Loucy (cell line): ENCODE data around the gene CASP7.

Source experiments
- H2AFZ ChIP-seq: fragments of 200-600 bp; sonication (generic); 2 replicates; pipeline ENCODE4 v1.6.0; 2016; ENCODE audit warnings: antibody characterized with exemption, mild to moderate bottlenecking, low read length, moderate library complexity
- H3F3A ChIP-seq: fragments of 200-600 bp; 2 replicates; pipeline ENCODE4 v1.6.0; 2016; ENCODE audit warnings: antibody characterized with exemption, low read depth, mild to moderate bottlenecking
- H3K27me3 ChIP-seq: fragments of 200-600 bp; sonication (generic); 2 replicates; pipeline ENCODE4 v1.6.1; 2014; ENCODE audit warnings: low read length, mild to moderate bottlenecking; ENCODE audit not compliant: insufficient read depth, poor library complexity, severe bottlenecking
- H3K36me3 ChIP-seq: fragments of 200-600 bp; sonication (generic); 2 replicates; pipeline ENCODE4 v1.6.1; 2016; ENCODE audit warnings: low read length; ENCODE audit not compliant: insufficient read depth
- H3K4me1 ChIP-seq: fragments of 200-600 bp; sonication (generic); 2 replicates; pipeline ENCODE4 v1.5.1; 2014; ENCODE audit warnings: low read length, mild to moderate bottlenecking; ENCODE audit not compliant: insufficient read depth, poor library complexity, severe bottlenecking
- H3K4me2 ChIP-seq: fragments of 200-600 bp; sonication (generic); 2 replicates; pipeline ENCODE4 v1.6.0; 2014; ENCODE audit warnings: antibody characterized with exemption, low read length, low read depth, mild to moderate bottlenecking; ENCODE audit not compliant: poor library complexity, severe bottlenecking
- H3K4me3 ChIP-seq: fragments of 200-600 bp; sonication (generic); 2 replicates; pipeline ENCODE4 v1.5.1; 2014; ENCODE audit warnings: low read length, mild to moderate bottlenecking, mixed read lengths; ENCODE audit not compliant: poor library complexity, severe bottlenecking
- H3K79me2 ChIP-seq: fragments of 200-600 bp; sonication (generic); 2 replicates; pipeline ENCODE4 v1.6.1; 2014; ENCODE audit warnings: low read length; ENCODE audit not compliant: insufficient read depth
- H3K9ac ChIP-seq: fragments of 200-600 bp; sonication (generic); 2 replicates; pipeline ENCODE4 v1.6.0; 2014; ENCODE audit warnings: mild to moderate bottlenecking, low read depth, low read length, moderate library complexity; ENCODE audit not compliant: poor library complexity, severe bottlenecking
- H3K9me2 ChIP-seq: fragments of 200-600 bp; sonication (generic); replicated peaks from 2 replicates; pipeline ENCODE4 v1.6.1; 2016; ENCODE audit warnings: low read depth, low read length, mixed read lengths
- H3K9me3 ChIP-seq: fragments of 200-600 bp; sonication (generic); 2 replicates; pipeline ENCODE4 v1.6.1; 2014; ENCODE audit warnings: mild to moderate bottlenecking, antibody characterized with exemption, low read length, low read depth; ENCODE audit not compliant: insufficient read depth
- H4K20me1 ChIP-seq: fragments of 200-600 bp; sonication (generic); 2 replicates; pipeline ENCODE4 v1.6.0; 2014; ENCODE audit warnings: antibody characterized with exemption, low read length, mild to moderate bottlenecking; ENCODE audit not compliant: insufficient read depth, poor library complexity, severe bottlenecking
- EZH2phosphoT487 ChIP-seq: fragments of 200-600 bp; IDR thresholded peaks from 2 replicates; pipeline ENCODE4 v1.6.1; 2018; ENCODE audit warnings: antibody characterized with exemption, mild to moderate bottlenecking, moderate library complexity, borderline replicate concordance
- TF ChIP-seq, protein P1 (sequence below): fragments of 200-600 bp; sonication (generic); conservative IDR thresholded peaks from 2 replicates; pipeline ENCODE4 v1.5.1; 2014; ENCODE audit warnings: mild to moderate bottlenecking, antibody characterized with exemption, low read length

The CASP7 gene

DNA sequence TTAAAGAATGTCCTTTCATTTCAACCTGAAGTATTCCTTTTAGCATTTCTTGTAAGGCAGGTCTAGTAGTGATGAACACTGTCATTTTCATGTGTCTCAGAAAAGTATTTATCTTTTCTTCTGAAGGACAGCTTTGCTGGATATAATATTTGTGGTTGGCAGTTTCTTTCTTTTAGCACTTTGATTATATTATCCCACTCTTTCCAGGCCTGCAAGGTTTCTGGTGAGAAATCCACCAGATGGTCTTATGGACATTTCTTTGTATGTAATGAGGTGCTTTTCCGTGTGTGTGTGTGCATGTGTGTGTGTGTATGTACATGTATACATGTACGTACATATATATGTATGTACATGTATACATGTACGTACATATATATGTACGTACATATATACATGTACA is 7.3 kb downstream of the CASP7 start:
- H2AFZ ChIP-seq, result no peak overlapping the region
- no peaks in the 10 kb centered on the region for H3K9me2 ChIP-seq
- peaks cover 10% of the 10 kb centered on the region; the same call in 1 of the 2 replicates for H3K36me3 ChIP-seq
- H4K20me1 ChIP-seq, result no peaks in the 10 kb centered on the region
- TF ChIP-seq EZH2phosphoT487, result no peak
- TF ChIP-seq, protein P1, sequence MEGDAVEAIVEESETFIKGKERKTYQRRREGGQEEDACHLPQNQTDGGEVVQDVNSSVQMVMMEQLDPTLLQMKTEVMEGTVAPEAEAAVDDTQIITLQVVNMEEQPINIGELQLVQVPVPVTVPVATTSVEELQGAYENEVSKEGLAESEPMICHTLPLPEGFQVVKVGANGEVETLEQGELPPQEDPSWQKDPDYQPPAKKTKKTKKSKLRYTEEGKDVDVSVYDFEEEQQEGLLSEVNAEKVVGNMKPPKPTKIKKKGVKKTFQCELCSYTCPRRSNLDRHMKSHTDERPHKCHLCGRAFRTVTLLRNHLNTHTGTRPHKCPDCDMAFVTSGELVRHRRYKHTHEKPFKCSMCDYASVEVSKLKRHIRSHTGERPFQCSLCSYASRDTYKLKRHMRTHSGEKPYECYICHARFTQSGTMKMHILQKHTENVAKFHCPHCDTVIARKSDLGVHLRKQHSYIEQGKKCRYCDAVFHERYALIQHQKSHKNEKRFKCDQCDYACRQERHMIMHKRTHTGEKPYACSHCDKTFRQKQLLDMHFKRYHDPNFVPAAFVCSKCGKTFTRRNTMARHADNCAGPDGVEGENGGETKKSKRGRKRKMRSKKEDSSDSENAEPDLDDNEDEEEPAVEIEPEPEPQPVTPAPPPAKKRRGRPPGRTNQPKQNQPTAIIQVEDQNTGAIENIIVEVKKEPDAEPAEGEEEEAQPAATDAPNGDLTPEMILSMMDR, result no peak
- H3K4me3 ChIP-seq, result no peak overlapping the region
- peaks cover 91% of the 10 kb centered on the region for H3K79me2 ChIP-seq
- H3K4me2 ChIP-seq, result no peak overlapping the region
- H3K9ac ChIP-seq, result no peak overlapping the region
- peaks cover 6% of the 10 kb centered on the region for H3K4me1 ChIP-seq
- no peaks in the 10 kb centered on the region for H3K27me3 ChIP-seq
- no peaks in the 10 kb centered on the region; the same call in 1 of the 2 replicates for H3F3A ChIP-seq
- H3K9me3 ChIP-seq, result peaks cover 10% of the 10 kb centered on the region; the same call in 1 of the 2 replicates

DNA sequence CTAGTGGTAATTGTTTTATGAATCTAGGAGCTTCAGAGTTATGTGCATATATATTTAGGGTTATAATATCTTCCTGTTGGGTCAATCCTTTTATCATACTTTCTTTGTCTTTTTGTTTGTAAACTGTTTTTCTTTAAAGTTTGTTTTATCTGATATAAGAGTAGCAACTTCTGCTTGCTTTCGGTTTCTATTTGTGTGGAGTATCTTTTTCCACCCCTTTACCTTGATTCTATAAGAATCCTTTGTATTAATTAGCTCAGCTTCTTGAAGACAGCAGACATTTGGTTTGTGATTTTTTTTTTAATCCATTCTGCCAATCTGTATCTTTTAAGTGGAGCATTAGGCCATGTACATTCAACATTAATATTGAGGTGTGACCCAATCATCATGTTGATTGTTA is 9.3 kb downstream of the CASP7 start:
- Histone ChIP-seq H3K9me2 (no peaks in the 10 kb centered on the region), H3K36me3 (peaks cover 31% of the 10 kb centered on the region), H3K4me1 (no peaks in the 10 kb centered on the region), H3K79me2 (peaks cover 92% of the 10 kb centered on the region), H4K20me1 (no peaks in the 10 kb centered on the region), H3F3A (no peaks in the 10 kb centered on the region), H2AFZ (no peak overlapping the region), H3K27me3 (no peaks in the 10 kb centered on the region), H3K9me3 (peaks cover 25% of the 10 kb centered on the region; the same call in 1 of the 2 replicates), H3K4me2 (peak overlapping the region; percentile 25), H3K9ac (no peak overlapping the region), H3K4me3 (no peak overlapping the region)
- TF ChIP-seq, protein P1, result no peak
- TF ChIP-seq EZH2phosphoT487, result no peak

DNA sequence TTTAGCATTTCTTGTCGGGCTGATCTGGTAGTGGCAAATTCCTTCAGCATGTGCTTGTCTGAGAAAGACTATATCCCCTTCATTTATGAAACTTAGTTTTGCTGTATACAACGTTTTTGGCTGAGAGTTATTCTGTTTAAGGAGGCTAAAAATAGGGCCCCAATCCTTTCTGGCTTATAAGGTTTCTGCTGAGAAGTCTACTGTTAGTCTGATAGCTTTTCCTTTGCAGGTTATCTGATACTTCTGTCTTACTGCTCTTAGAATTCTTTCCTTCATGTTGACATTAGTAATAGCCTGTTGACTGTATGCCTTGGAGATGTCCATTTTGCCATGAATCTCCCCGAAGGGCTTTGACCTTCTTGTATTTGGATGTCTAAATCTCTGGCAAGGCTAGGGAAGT is 9.9 kb downstream of the CASP7 start:
- TF ChIP-seq, protein P1, result no peak
- TF ChIP-seq EZH2phosphoT487, result no peak
- Histone ChIP-seq H3K27me3 (no peaks in the 10 kb centered on the region), H3K4me1 (no peaks in the 10 kb centered on the region), H3K36me3 (peaks cover 33% of the 10 kb centered on the region), H3F3A (no peaks in the 10 kb centered on the region), H4K20me1 (no peaks in the 10 kb centered on the region), H3K79me2 (peaks cover 90% of the 10 kb centered on the region), H3K9me2 (no peaks in the 10 kb centered on the region), H3K4me2 (no peak overlapping the region), H3K4me3 (no peak overlapping the region), H3K9ac (no peak overlapping the region), H3K9me3 (peaks cover 26% of the 10 kb centered on the region; the same call in 1 of the 2 replicates), H2AFZ (no peak overlapping the region)
